A549 (cell line): ENCODE results near the gene PLCB1.

ENCODE experiments used
- CTCF ChIP-seq: fragments of >200 bp; sonication (Bioruptor Twin); formaldehyde crosslinking; IDR thresholded peaks from 3 replicates; pipeline ENCODE4 v1.5.1; 2016
- KDM1A ChIP-seq: fragments of 200-600 bp; sonication (generic); IDR thresholded peaks from 2 replicates; pipeline ENCODE4 v1.6.1; 2016; ENCODE audit warnings: low read depth, mild to moderate bottlenecking
- PHF8 ChIP-seq: fragments of 200-600 bp; sonication (generic); IDR thresholded peaks from 2 replicates; pipeline ENCODE4 v1.6.1; 2016; ENCODE audit warnings: low read depth, mild to moderate bottlenecking, antibody characterized with exemption, moderate library complexity, borderline replicate concordance
- SMC3 ChIP-seq: fragments of >200 bp; sonication (Bioruptor Twin); formaldehyde crosslinking; IDR thresholded peaks from 3 replicates; pipeline ENCODE4 v1.6.1; 2018; ENCODE audit warnings: inconsistent platforms
- USF2 ChIP-seq: fragments of 450-650 bp; IDR thresholded peaks from 2 replicates; pipeline ENCODE4 v1.6.1; 2014; ENCODE audit warnings: antibody characterized with exemption
- ZC3H11A ChIP-seq: fragments of 450-650 bp; IDR thresholded peaks from 2 replicates; pipeline ENCODE4 v1.6.1; 2014; ENCODE audit warnings: antibody characterized with exemption, mild to moderate bottlenecking

DNA sequence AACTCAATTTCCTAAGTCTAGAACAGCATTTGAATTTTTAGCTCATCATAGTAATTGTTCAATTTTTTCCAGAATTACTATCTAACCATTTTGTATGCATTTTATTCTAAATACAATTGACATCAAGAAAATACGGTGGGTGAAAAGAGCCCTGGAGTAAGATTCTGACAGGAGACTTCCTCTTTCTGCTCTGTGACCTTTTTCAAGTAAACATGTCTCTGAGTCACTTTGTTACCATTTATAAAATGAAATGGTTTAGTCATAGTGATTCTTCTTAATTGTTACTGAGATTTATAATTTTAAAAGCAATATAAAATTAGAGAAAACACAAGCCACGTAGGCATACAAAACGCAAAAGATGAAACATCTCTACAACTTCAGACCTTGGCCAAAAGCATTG lies 80.2 kb downstream of the PLCB1 start:
- no peak for TF ChIP-seq SMC3
- TF ChIP-seq CTCF: no peak
- no peak for TF ChIP-seq KDM1A
- no peak for TF ChIP-seq PHF8
- TF ChIP-seq ZC3H11A: no peak
- no peak for TF ChIP-seq USF2
